WTC11 (cell line): ENCODE measurements around the gene PPP1R12B. TPM values are rescaled to one million over a fixed set of nuclear protein-coding genes. Genes with fewer than 3 reads are reported as not detected.

Experiments
- ATAC-seq: fragments of 200-7000 bp; cut with Tn5 transposase; 2 replicates; pipeline ENCODE4 v1.10.0; 2021; ENCODE audit warnings: mild to moderate bottlenecking, moderate library complexity
- CTCF ChIA-PET: fragments of 300-600 bp; sonication (Branson Sonifier 250); formaldehyde crosslinking; loops from one replicate; lab custom pipeline; 2021; ENCODE audit warnings: antibody characterized with exemption; lab: Charles Lee
- POLR2A ChIA-PET: fragments of 350-600 bp; sonication (Branson Sonifier 250); formaldehyde crosslinking; loops from one replicate; lab custom pipeline; 2021; ENCODE audit warnings: antibody characterized with exemption; lab: Charles Lee
- DNase-seq: peaks from one replicate; pipeline ENCODE4 v3.0.0; 2021; ENCODE audit warnings: low spot score
- H3K27ac Mint-ChIP-seq: 2 replicates; pipeline ENCODE4 v1.8.0; 2021; ENCODE audit warnings: mixed read lengths
- H3K27me3 Mint-ChIP-seq: 2 replicates; pipeline ENCODE4 v1.8.0; 2021; ENCODE audit warnings: low read depth, mild to moderate bottlenecking, moderate library complexity, mixed read lengths
- H3K36me3 Mint-ChIP-seq: 2 replicates; pipeline ENCODE4 v1.8.0; 2021; ENCODE audit warnings: mixed read lengths
- H3K4me1 Mint-ChIP-seq: 2 replicates; pipeline ENCODE4 v1.8.0; 2022; ENCODE audit warnings: mixed read lengths
- H3K4me3 Mint-ChIP-seq: 2 replicates; pipeline ENCODE4 v1.8.0; 2021; ENCODE audit warnings: mild to moderate bottlenecking, moderate library complexity, mixed read lengths
- H3K9me3 Mint-ChIP-seq: 2 replicates; pipeline ENCODE4 v1.8.0; 2021; ENCODE audit warnings: mixed read lengths
- ARID4B ChIP-seq: sonication (generic); formaldehyde crosslinking; IDR thresholded peaks from 2 replicates; pipeline ENCODE4 v1.8.0; 2023; ENCODE audit warnings: missing genetic modification reagents, mild to moderate bottlenecking, borderline replicate concordance
- CREM ChIP-seq: sonication (generic); formaldehyde crosslinking; IDR thresholded peaks from 2 replicates; pipeline ENCODE4 v1.8.1; 2022; ENCODE audit warnings: mild to moderate bottlenecking, missing genetic modification reagents, moderate library complexity
- CTCF ChIP-seq: fragments of 200-600 bp; IDR thresholded peaks from 2 replicates; pipeline ENCODE4 v1.8.0; 2022; ENCODE audit warnings: antibody characterized with exemption
- E2F5 ChIP-seq: sonication (generic); formaldehyde crosslinking; IDR thresholded peaks from 2 replicates; pipeline ENCODE4 v1.8.1; 2022; ENCODE audit warnings: mild to moderate bottlenecking, moderate library complexity, missing genetic modification reagents
- FOXP1 ChIP-seq: sonication (generic); formaldehyde crosslinking; IDR thresholded peaks from 2 replicates; pipeline ENCODE4 v1.8.0; 2022; ENCODE audit warnings: missing genetic modification reagents, mild to moderate bottlenecking, moderate library complexity, borderline replicate concordance
- GABPB1 ChIP-seq: sonication (generic); formaldehyde crosslinking; IDR thresholded peaks from 2 replicates; pipeline ENCODE4 v1.8.1; 2023; ENCODE audit warnings: mild to moderate bottlenecking, missing genetic modification reagents
- JUN ChIP-seq: sonication (generic); formaldehyde crosslinking; IDR thresholded peaks from 2 replicates; pipeline ENCODE4 v1.8.0; 2023; ENCODE audit warnings: mild to moderate bottlenecking, missing genetic modification reagents
- MLX ChIP-seq: sonication (generic); formaldehyde crosslinking; IDR thresholded peaks from 2 replicates; pipeline ENCODE4 v1.8.1; 2023; ENCODE audit warnings: mild to moderate bottlenecking, missing genetic modification reagents, moderate library complexity
- NR2C2 ChIP-seq: sonication (generic); formaldehyde crosslinking; IDR thresholded peaks from 2 replicates; pipeline ENCODE4 v1.8.0; 2022; ENCODE audit warnings: mild to moderate bottlenecking, missing genetic modification reagents
- PRRX2 ChIP-seq: fragments of 250-450 bp; sonication (Bioruptor Pico); IDR thresholded peaks from 2 replicates; pipeline ENCODE4 v1.8.0; 2021; ENCODE audit warnings: mild to moderate bottlenecking
- RELA ChIP-seq: sonication (generic); formaldehyde crosslinking; IDR thresholded peaks from 2 replicates; pipeline ENCODE4 v1.8.1; 2022; ENCODE audit warnings: missing genetic modification reagents, mild to moderate bottlenecking, borderline replicate concordance
- SMAD3 ChIP-seq: sonication (generic); formaldehyde crosslinking; IDR thresholded peaks from 2 replicates; pipeline ENCODE4 v1.8.0; 2022; ENCODE audit warnings: missing genetic modification reagents, mild to moderate bottlenecking, borderline replicate concordance
- SMAD4 ChIP-seq: sonication (generic); formaldehyde crosslinking; IDR thresholded peaks from 2 replicates; pipeline ENCODE4 v1.8.0; 2022; ENCODE audit warnings: mild to moderate bottlenecking, missing genetic modification reagents
- STAT6 ChIP-seq: sonication (generic); formaldehyde crosslinking; conservative IDR thresholded peaks from 2 replicates; pipeline ENCODE4 v1.8.1; 2023; ENCODE audit warnings: mild to moderate bottlenecking, low read depth, missing genetic modification reagents, moderate library complexity
- ZMAT4 ChIP-seq: fragments of 250-450 bp; sonication (Bioruptor Pico); IDR thresholded peaks from 2 replicates; pipeline ENCODE4 v1.9.0; 2021; ENCODE audit warnings: mild to moderate bottlenecking
- ZNF219 ChIP-seq: sonication (generic); formaldehyde crosslinking; IDR thresholded peaks from 2 replicates; pipeline ENCODE4 v1.8.0; 2023; ENCODE audit warnings: missing genetic modification reagents, mild to moderate bottlenecking, borderline replicate concordance
- ZNF317 ChIP-seq: sonication (generic); formaldehyde crosslinking; IDR thresholded peaks from 2 replicates; pipeline ENCODE4 v1.8.1; 2023; ENCODE audit warnings: low read depth, mild to moderate bottlenecking, moderate library complexity, missing genetic modification reagents, borderline replicate concordance
- ZNF416 ChIP-seq: fragments of 250-450 bp; sonication (Bioruptor Pico); IDR thresholded peaks from 2 replicates; pipeline ENCODE4 v1.9.0; 2021; ENCODE audit warnings: mild to moderate bottlenecking, inconsistent platforms
- total RNA-seq: library from RNA; stranded (reverse); gene quantifications from 3 replicates; pipeline ENCODE4 v1.2.3, GENCODE V29; 2021

Gene PPP1R12B
- total RNA-seq, 1 experiment from 2014 or later, result 19.2 TPM

GRCh38 chr1:202585590-202585933 is 237.1 kb downstream of the PPP1R12B start (continued):
- TF ChIP-seq SMAD4 (CRISPR knock-in tag), result no peak

- Mint-ChIP-seq H3K4me1 (no peaks in the 10 kb centered on the region), H3K9me3 (no peaks in the 10 kb centered on the region)
- POLR2A ChIA-PET, result no interaction called here
- TF ChIP-seq GABPB1 (CRISPR knock-in tag), result 0 out of 2 replicates have a peak, but pooled peaks have one; percentile 20
- no peak for TF ChIP-seq ZNF416 (CRISPR knock-in tag)
- TF ChIP-seq, all 79 proteins: peak for 1
- Mint-ChIP-seq H3K4me3 (no peak overlapping the region), H3K27me3 (no peaks in the 10 kb centered on the region; the same call in 1 of the 2 replicates), H3K36me3 (no peaks in the 10 kb centered on the region), H3K27ac (0 out of 2 replicates have a peak overlapping the region, but pooled peaks have one; percentile 39)
- CTCF ChIA-PET, result interaction anchor here (0.9 to 3.4 kb wide), 6 partner anchors 9 to 85 kb away, joined by 3 to 16 read pairs (median 3); no protein-coding TSS in a partner anchor
- DNase-seq, result no peak
- ATAC-seq, result no peak
Measured at GRCh38 chr1:202586018-202586821, 237.7 kb downstream of the PPP1R12B start.

- Mint-ChIP-seq H3K36me3 (no peaks in the 10 kb centered on the region), H3K27ac (no peak overlapping the region), H3K27me3 (no peaks in the 10 kb centered on the region; the same call in 1 of the 2 replicates)
- CTCF ChIA-PET, result interaction anchor here (1.0 to 3.4 kb wide), 6 partner anchors 10 to 133 kb away, joined by 3 to 16 read pairs (median 3); partner anchors contain the start of gene SYT2
- no peak for DNase-seq
- TF ChIP-seq MLX (CRISPR knock-in tag) (no peak), SMAD3 (CRISPR knock-in tag) (no peak), FOXP1 (CRISPR knock-in tag) (no peak), CREM (CRISPR knock-in tag) (no peak), RELA (CRISPR knock-in tag) (no peak), E2F5 (no peak), CTCF (no peak), ARID4B (no peak), ZNF219 (CRISPR knock-in tag) (no peak), STAT6 (CRISPR knock-in tag) (no peak), JUN (no peak), PRRX2 (CRISPR knock-in tag) (no peak), ZMAT4 (CRISPR knock-in tag) (no peak), ZNF317 (CRISPR knock-in tag) (no peak), NR2C2 (CRISPR knock-in tag) (no peak)
- TF ChIP-seq, all 79 proteins: peak for 0
- POLR2A ChIA-PET, result interaction anchor here (0.6 kb wide), 1 partner anchor 13 kb away, joined by 3 read pairs; no protein-coding TSS in a partner anchor
- Mint-ChIP-seq H3K4me3 (no peak overlapping the region), H3K9me3 (no peaks in the 10 kb centered on the region), H3K4me1 (no peaks in the 10 kb centered on the region)
- ATAC-seq, result no peak
Measured at GRCh38 chr1:202586871-202587270, 238.4 kb downstream of the PPP1R12B start.
